Neural progenitor cell (in vitro differentiated cells): ENCODE results near the gene OPCML.

Source experiments
- EZH2 ChIP-seq: fragments of 200-600 bp; sonication (generic); IDR thresholded peaks from 2 replicates; pipeline ENCODE4 v1.6.1; 2017; ENCODE audit warnings: antibody characterized with exemption, mild to moderate bottlenecking, moderate library complexity
- EZH2phosphoT487 ChIP-seq: fragments of 200-600 bp; sonication (generic); IDR thresholded peaks from 2 replicates; pipeline ENCODE4 v1.6.1; 2017; ENCODE audit warnings: antibody characterized with exemption
- TF ChIP-seq, protein P1 (sequence below): fragments of 200-600 bp; sonication (generic); IDR thresholded peaks from 2 replicates; pipeline ENCODE4 v1.5.1; 2017; ENCODE audit warnings: antibody characterized with exemption, mild to moderate bottlenecking

GRCh38 chr11:132549001-132549400, 983.3 kb downstream of the OPCML start:
- TF ChIP-seq, protein P1, sequence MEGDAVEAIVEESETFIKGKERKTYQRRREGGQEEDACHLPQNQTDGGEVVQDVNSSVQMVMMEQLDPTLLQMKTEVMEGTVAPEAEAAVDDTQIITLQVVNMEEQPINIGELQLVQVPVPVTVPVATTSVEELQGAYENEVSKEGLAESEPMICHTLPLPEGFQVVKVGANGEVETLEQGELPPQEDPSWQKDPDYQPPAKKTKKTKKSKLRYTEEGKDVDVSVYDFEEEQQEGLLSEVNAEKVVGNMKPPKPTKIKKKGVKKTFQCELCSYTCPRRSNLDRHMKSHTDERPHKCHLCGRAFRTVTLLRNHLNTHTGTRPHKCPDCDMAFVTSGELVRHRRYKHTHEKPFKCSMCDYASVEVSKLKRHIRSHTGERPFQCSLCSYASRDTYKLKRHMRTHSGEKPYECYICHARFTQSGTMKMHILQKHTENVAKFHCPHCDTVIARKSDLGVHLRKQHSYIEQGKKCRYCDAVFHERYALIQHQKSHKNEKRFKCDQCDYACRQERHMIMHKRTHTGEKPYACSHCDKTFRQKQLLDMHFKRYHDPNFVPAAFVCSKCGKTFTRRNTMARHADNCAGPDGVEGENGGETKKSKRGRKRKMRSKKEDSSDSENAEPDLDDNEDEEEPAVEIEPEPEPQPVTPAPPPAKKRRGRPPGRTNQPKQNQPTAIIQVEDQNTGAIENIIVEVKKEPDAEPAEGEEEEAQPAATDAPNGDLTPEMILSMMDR = no peak
- TF ChIP-seq EZH2phosphoT487 = no peak
- no peak for TF ChIP-seq EZH2
